SK-N-SH (cell line): ENCODE measurements around the gene PSMB8. TPM values are rescaled to one million over a fixed set of nuclear protein-coding genes. Genes with fewer than 3 reads are reported as not detected.

Experiments
- CTCF ChIA-PET: fragments of 300-600, 350-600 bp; formaldehyde crosslinking; extraction: SDS; loops from one replicate; lab custom pipeline; 2021; lab: Yijun Ruan, JAX
- POLR2A ChIA-PET: fragments of 350-600 bp; sonication (Branson Sonifier 250); formaldehyde crosslinking; extraction: SDS; loops from one replicate; lab custom pipeline; 2020; ENCODE audit warnings: antibody characterized with exemption, inconsistent platforms; lab: Yijun Ruan, JAX
- DNase-seq: peaks from one replicate; pipeline ENCODE4 v3.0.0; 2012
- H2AFZ ChIP-seq: fragments of 200-600 bp; sonication (generic); 2 replicates; pipeline ENCODE4 v1.8.1; 2016; ENCODE audit warnings: antibody characterized with exemption, mild to moderate bottlenecking, low read depth
- H3F3A ChIP-seq: fragments of 200-600 bp; sonication (generic); replicated peaks from 2 replicates; pipeline ENCODE3; 2016; ENCODE audit warnings: antibody characterized with exemption, mild to moderate bottlenecking; ENCODE audit not compliant: insufficient read depth
- H3K27ac ChIP-seq, 2 experiments: fragments of 200-500 bp in 1 of 2; fragments of 200-600 bp in 1 of 2; sonication (Bioruptor generic) in 1 of 2; sonication (generic), shearing (Covaris generic) in 1 of 2; 2 replicates each; pipeline versions ENCODE4 v1.5.1 to v1.6.1; 2014 to 2016; ENCODE audit warnings: low read depth in 2 of 2, inconsistent platforms in 1 of 2, low read length in 1 of 2, mild to moderate bottlenecking in 1 of 2, mixed read lengths in 1 of 2
- H3K27me3 ChIP-seq: fragments of 200-600 bp; sonication (generic), shearing (Covaris generic); 2 replicates; pipeline ENCODE4 v1.6.1; 2016; ENCODE audit warnings: mixed run types; ENCODE audit not compliant: insufficient read depth
- H3K36me3 ChIP-seq, 2 experiments: fragments of 200-500 bp in 1 of 2; fragments of 200-600 bp in 1 of 2; sonication (Bioruptor generic) in 1 of 2; sonication (generic) in 1 of 2; replicated peaks in 1 of 2; 2 replicates each; pipeline versions ENCODE3 to v1.5.1; 2014 to 2016; ENCODE audit warnings: low read length in 1 of 2, mild to moderate bottlenecking in 1 of 2; ENCODE audit not compliant: insufficient read depth in 2 of 2, control insufficient read depth in 1 of 2
- H3K4me1 ChIP-seq, 2 experiments: fragments of 200-500 bp in 1 of 2; fragments of 200-600 bp in 1 of 2; sonication (Bioruptor generic) in 1 of 2; sonication (generic), shearing (Covaris generic) in 1 of 2; 2 replicates each; pipeline versions ENCODE4 v1.5.1 to v1.6.1; 2014 to 2016; ENCODE audit warnings: low read depth in 1 of 2, low read length in 1 of 2, mixed run types in 1 of 2; ENCODE audit not compliant: insufficient read depth in 2 of 2, control insufficient read depth in 1 of 2
- H3K4me2 ChIP-seq: fragments of 200-600 bp; sonication (generic), shearing (Covaris generic); 2 replicates; pipeline ENCODE4 v1.6.1; 2017; ENCODE audit warnings: mixed run types
- H3K4me3 ChIP-seq, 2 experiments: fragments of 200-500 bp in 1 of 2; fragments of 200-600 bp in 1 of 2; sonication (Bioruptor generic) in 1 of 2; sonication (generic), shearing (Covaris generic) in 1 of 2; 2 replicates each; pipeline versions ENCODE4 v1.5.1 to v1.8.1; 2014 to 2016; ENCODE audit warnings: low read depth in 2 of 2, inconsistent platforms in 1 of 2, low read length in 1 of 2, mild to moderate bottlenecking in 1 of 2, mixed read lengths in 1 of 2, moderate library complexity in 1 of 2
- H3K79me2 ChIP-seq: fragments of 200-600 bp; sonication (generic); 2 replicates; pipeline ENCODE4 v1.8.1; 2017; ENCODE audit warnings: mild to moderate bottlenecking; ENCODE audit not compliant: insufficient read depth
- H3K9ac ChIP-seq: fragments of 200-600 bp; sonication (generic); 2 replicates; pipeline ENCODE4 v1.6.1; 2017; ENCODE audit warnings: mixed run types
- H3K9me2 ChIP-seq: fragments of 200-600 bp; sonication (generic); 2 replicates; pipeline ENCODE4 v1.6.1; 2017; ENCODE audit warnings: mixed run types
- H3K9me3 ChIP-seq: fragments of 200-600 bp; sonication (generic); 2 replicates; pipeline ENCODE4 v1.6.1; 2017; ENCODE audit warnings: mixed run types, mild to moderate bottlenecking, moderate library complexity
- H4K20me1 ChIP-seq: fragments of 200-600 bp; sonication (generic); 2 replicates; pipeline ENCODE4 v1.6.1; 2017; ENCODE audit warnings: mild to moderate bottlenecking, mixed run types; ENCODE audit not compliant: insufficient read depth
- CTCF ChIP-seq: fragments of 200-600 bp; sonication (generic); IDR thresholded peaks from 2 replicates; pipeline ENCODE4 v1.6.1; 2017; ENCODE audit warnings: antibody characterized with exemption, mild to moderate bottlenecking, moderate library complexity
- ELF1 ChIP-seq: IDR thresholded peaks from 2 replicates; pipeline ENCODE4 v1.4.0; 2012
- EP300 ChIP-seq, 2 experiments: IDR thresholded peaks; 2 replicates each; pipeline versions ENCODE4 v1.4.0 to v1.6.1; 2012; ENCODE audit warnings: borderline replicate concordance in 1 of 2, low read depth in 1 of 2, low read length in 1 of 2
- EZH2phosphoT487 ChIP-seq: fragments of 200-600 bp; sonication (generic); IDR thresholded peaks from 2 replicates; pipeline ENCODE4 v1.6.1; 2017; ENCODE audit warnings: low read depth, mixed run types, mild to moderate bottlenecking, antibody characterized with exemption, moderate library complexity, borderline replicate concordance
- FOSL2 ChIP-seq: IDR thresholded peaks from 2 replicates; pipeline ENCODE4 v1.4.0; 2012; ENCODE audit warnings: low read depth, mild to moderate bottlenecking, moderate library complexity, borderline replicate concordance
- GABPA ChIP-seq: IDR thresholded peaks from 2 replicates; pipeline ENCODE4 v1.4.0; 2012; ENCODE audit warnings: low read depth, mild to moderate bottlenecking
- JUND ChIP-seq: IDR thresholded peaks from 2 replicates; pipeline ENCODE4 v1.4.0; 2012
- MAX ChIP-seq: IDR thresholded peaks from 2 replicates; pipeline ENCODE4 v1.4.0; 2012; ENCODE audit warnings: low read depth
- MXI1 ChIP-seq: IDR thresholded peaks from 2 replicates; pipeline ENCODE4 v1.6.1; 2012; ENCODE audit warnings: mild to moderate bottlenecking, low read depth, low read length, improper control_type of control experiment
- POLR2AphosphoS5 ChIP-seq: IDR thresholded peaks from 2 replicates; pipeline ENCODE4 v1.6.1; 2012; ENCODE audit warnings: low read depth, low read length
- RAD21 ChIP-seq: IDR thresholded peaks from 2 replicates; pipeline ENCODE4 v1.6.1; 2012; ENCODE audit warnings: mild to moderate bottlenecking, low read length
- RCOR1 ChIP-seq: fragments of 150-350 bp; IDR thresholded peaks from 2 replicates; pipeline ENCODE4 v1.6.1; 2017; ENCODE audit warnings: antibody characterized with exemption, low read length
- RFX5 ChIP-seq: IDR thresholded peaks from 2 replicates; pipeline ENCODE4 v1.6.1; 2012; ENCODE audit warnings: mild to moderate bottlenecking, improper control_type of control experiment, low read length
- SIN3A ChIP-seq: IDR thresholded peaks from 2 replicates; pipeline ENCODE4 v1.6.1; 2012; ENCODE audit warnings: low read depth, mild to moderate bottlenecking, low read length, moderate library complexity, borderline replicate concordance
- SMC3 ChIP-seq: IDR thresholded peaks from 2 replicates; pipeline ENCODE4 v1.6.1; 2012; ENCODE audit warnings: low read depth, low read length, improper control_type of control experiment
- TAF1 ChIP-seq: IDR thresholded peaks from 2 replicates; pipeline ENCODE4 v1.6.1; 2012; ENCODE audit warnings: low read depth, mild to moderate bottlenecking, low read length, moderate library complexity, borderline replicate concordance
- TCF12 ChIP-seq: IDR thresholded peaks from 2 replicates; pipeline ENCODE4 v1.4.0; 2012
- TEAD4 ChIP-seq: IDR thresholded peaks from 2 replicates; pipeline ENCODE4 v1.4.0; 2012; ENCODE audit warnings: mild to moderate bottlenecking, borderline replicate concordance; ENCODE audit not compliant: insufficient read depth
- USF1 ChIP-seq: IDR thresholded peaks from 2 replicates; pipeline ENCODE4 v1.4.0; 2012; ENCODE audit warnings: low read depth, borderline replicate concordance
- WGBS: methylation state at CpG from one replicate; pipeline ENCODE4 v1.1.6; 2017; ENCODE audit warnings: low lambda C conversion rate; 5-methylcytosine and 5-hydroxymethylcytosine counted together
- polyA plus RNA-seq, 3 experiments: library from polyadenylated mRNA; depleted of rRNA; stranded (reverse); fragments of >200 nt; gene quantifications; 2 replicates each; pipeline ENCODE4 v1.2.3, GENCODE V29; 2012

Gene PSMB8
- polyA plus RNA-seq, 1 of the 3 experiments (the other 2 are of a cell fraction), result 52.8 TPM

- peak within 1 kb of the TSS; percentile 79 for H3K9ac ChIP-seq
- peaks cover 8% of the 10 kb centered on the region for H3F3A ChIP-seq
- peak within 1 kb of the TSS; percentile 87 to 88 for H3K27ac ChIP-seq
- H3K9me2 ChIP-seq, result no peaks in the 10 kb centered on the region
- peak within 1 kb of the TSS; percentile 76 for H2AFZ ChIP-seq
- peak within 1 kb of the TSS; percentile 87 to 90 for H3K4me3 ChIP-seq
- H3K36me3 ChIP-seq, result peaks cover 9 to 19% of the 10 kb centered on the region in 2 experiments
- H4K20me1 ChIP-seq, result no peaks in the 10 kb centered on the region
- TF ChIP-seq FOSL2 (no peak; the same call in 1 of the 2 replicates), TCF12 (no peak), SMC3 (peak; percentile 89), GABPA (no peak), CTCF (peak; percentile 96), EZH2phosphoT487 (no peak), JUND (no peak), ELF1 (peak; percentile 49; the same call in 1 of the 2 replicates), RAD21 (peak; percentile 85), USF1 (no peak), SIN3A (peak; percentile 63; the same call in 1 of the 2 replicates), MAX (peak; percentile 63; the same call in 1 of the 2 replicates), MXI1 (peak; percentile 91), RCOR1 (0 out of 2 replicates have a peak, but pooled peaks have one; percentile 31), POLR2AphosphoS5 (peak; percentile 57; the same call in 1 of the 2 replicates), EP300 (IDR thresholded peaks at IDR 0.05; ENCODE audit: borderline replicate concordance in 1 of 2, low read depth in 1 of 2, low read length in 1 of 2) (peak in 1 of 2 experiments; percentile 38; a peak in 1 of 4 replicates), RFX5 (peak; percentile 92), TAF1 (0 out of 2 replicates have a peak, but pooled peaks have one; percentile 26), TEAD4 (no peak)
- ChIA-PET POLR2A (interaction anchor here (1.0 to 1.7 kb wide), 4 partner anchors 19 to 134 kb away, joined by 4 to 15 read pairs (median 4); no protein-coding TSS in a partner anchor), CTCF (interaction anchor here (0.6 to 6.3 kb wide), 51 partner anchors 9 to 1878 kb away, joined by 3 to 223 read pairs (median 5); partner anchors contain the start of genes BRD2, BTNL2, PSMB9 and TAP1)
- WGBS, result 1% methylated on average over 28 of the region's 57 CpGs
- DNase-seq, result peak; percentile 95
- no peaks in the 10 kb centered on the region for H3K79me2 ChIP-seq
- peaks cover 0 to 8% of the 10 kb centered on the region in 2 experiments; a peak in 1 of 4 replicates for H3K4me1 ChIP-seq
- peak within 1 kb of the TSS; percentile 93 for H3K4me2 ChIP-seq
- H3K9me3 ChIP-seq, result no peaks in the 10 kb centered on the region
- no peaks in the 10 kb centered on the region for H3K27me3 ChIP-seq
These were observed 5.5 kb downstream of the PSMB8 start, which contains the start of gene TAP2 for GRCh38 chr6:32838114-32838958. TAP2 (minus strand) TSS chr6:32838739; CDS start chr6:32838233, 506 bp downstream.
